ENCODE data around the gene CENPF. TPM values are rescaled to one million over a fixed set of nuclear protein-coding genes. Genes with fewer than 3 reads are reported as not detected.
A peak's percentile ranks its signal among the peaks of the same experiment; 100 is the strongest.

CENPF gene
- total RNA-seq, 1 donor from 2014 or later, result 0.53 TPM

DNA sequence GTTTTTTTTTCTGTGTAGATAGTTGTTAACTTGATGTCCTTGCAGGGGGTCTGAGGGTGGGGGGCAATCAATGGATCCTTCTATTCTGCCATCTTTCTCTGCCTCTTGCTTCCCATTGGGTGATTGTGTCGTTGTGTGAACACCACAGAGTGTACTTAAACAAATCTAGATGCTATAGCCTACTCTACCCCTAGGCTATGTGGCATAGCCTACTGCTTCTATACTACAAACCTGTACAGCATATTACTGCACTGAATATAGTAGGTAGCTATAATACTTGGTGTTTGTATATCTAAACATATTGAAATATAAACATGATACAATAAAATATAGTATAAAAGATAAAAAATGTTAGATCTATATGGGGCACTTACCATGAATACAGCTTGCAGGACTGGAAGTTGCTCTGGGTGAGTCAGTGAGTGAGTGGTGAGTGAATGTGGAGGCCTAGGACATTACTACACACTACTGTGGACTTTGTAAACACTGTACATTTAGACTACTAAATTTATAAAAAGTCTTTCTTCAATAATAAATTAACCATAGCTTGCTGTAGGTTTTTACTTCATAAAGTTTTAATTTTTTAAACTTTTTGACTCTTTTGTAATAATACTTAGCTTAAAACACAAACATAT, 105.4 kb downstream of the CENPF start:
- Histone ChIP-seq H3K36me3 (ENCODE audit: control insufficient read depth, insufficient read depth, low read length) (no peaks in the 10 kb centered on the region), H3K4me3 (ENCODE audit: low read depth, low read length) (no peak overlapping the region), H3K27me3 (ENCODE audit: control insufficient read depth, insufficient read depth, low read length) (no peaks in the 10 kb centered on the region)
- DNase-seq (ENCODE audit: low read depth) (peak; percentile 26), FAIRE-seq (no peak)
- no peak for TF ChIP-seq CTCF (IDR thresholded peaks at IDR 0.05; ENCODE audit: insufficient read depth, low read length, severe bottlenecking)

DNA sequence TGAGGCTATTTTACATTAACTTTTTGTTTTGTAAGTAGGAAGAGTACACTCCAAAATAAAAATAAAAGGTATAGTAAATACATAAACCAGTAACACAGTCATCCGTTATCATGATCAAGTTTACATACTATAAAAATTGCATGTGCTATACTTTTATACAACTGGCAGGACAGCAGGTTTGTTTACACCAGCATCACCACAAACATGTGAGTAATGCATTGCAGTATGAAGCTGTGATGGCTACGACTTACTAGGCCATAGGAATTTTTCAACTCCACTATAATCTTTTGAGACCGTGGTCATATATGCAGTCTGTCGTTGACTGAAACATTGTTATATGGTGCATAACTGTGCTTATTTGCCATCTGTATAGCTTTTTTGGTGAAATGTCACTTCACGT, 106.2 kb downstream of the CENPF start:
- H3K4me3 ChIP-seq (ENCODE audit: low read depth, low read length), result no peak overlapping the region
- no peaks in the 10 kb centered on the region for H3K36me3 ChIP-seq (ENCODE audit: control insufficient read depth, insufficient read depth, low read length)
- no peaks in the 10 kb centered on the region for H3K27me3 ChIP-seq (ENCODE audit: control insufficient read depth, insufficient read depth, low read length)
- no peak for DNase-seq (ENCODE audit: low read depth)
- FAIRE-seq, result no peak
- TF ChIP-seq CTCF (IDR thresholded peaks at IDR 0.05; ENCODE audit: insufficient read depth, low read length, severe bottlenecking), result no peak

GRCh38 chr1:214712737-214713136, 109.7 kb downstream of the CENPF start:
- DNase-seq (ENCODE audit: low read depth), result no peak
- Histone ChIP-seq H3K36me3 (ENCODE audit: control insufficient read depth, insufficient read depth, low read length) (no peaks in the 10 kb centered on the region), H3K27me3 (ENCODE audit: control insufficient read depth, insufficient read depth, low read length) (peaks cover 6% of the 10 kb centered on the region), H3K4me3 (ENCODE audit: low read depth, low read length) (no peak overlapping the region)
- no peak for TF ChIP-seq CTCF (IDR thresholded peaks at IDR 0.05; ENCODE audit: insufficient read depth, low read length, severe bottlenecking)
- no peak for FAIRE-seq

Other genes with a start within 250 kb of the CENPF start
- gene PTPN14, start 51.6 kb upstream of the CENPF start, total RNA-seq, result 28.4 and 33.0 TPM in 2 replicates